HepG2 (cell line): Measurements from ENCODE around the gene ACAP3. TPM values are rescaled to one million over a fixed set of nuclear protein-coding genes. Genes with fewer than 3 reads are reported as not detected.

Experiments
- DMAP1 ChIP-seq: IDR thresholded peaks from 2 replicates; pipeline ENCODE4 v1.6.1; 2016
- ETS1 ChIP-seq: sonication (generic); formaldehyde crosslinking; IDR thresholded peaks from 2 replicates; pipeline ENCODE4 v1.4.0; 2020; ENCODE audit warnings: missing genetic modification reagents
- HIC2 ChIP-seq: sonication (generic); formaldehyde crosslinking; IDR thresholded peaks from 2 replicates; pipeline ENCODE4 v1.9.0; 2022; ENCODE audit warnings: low read depth, missing genetic modification reagents
- HNF4G ChIP-seq, 2 experiments: sonication (generic) in 1 of 2; formaldehyde crosslinking in 1 of 2; IDR thresholded peaks; 2 replicates each; pipeline versions ENCODE4 v1.4.0 to v1.6.1; 2011 to 2020; ENCODE audit warnings: borderline replicate concordance in 2 of 2, low read depth in 2 of 2, mild to moderate bottlenecking in 2 of 2, low read length in 1 of 2, missing genetic modification reagents in 1 of 2, moderate library complexity in 1 of 2
- HNRNPUL1 ChIP-seq: fragments of 200-400 bp; formaldehyde crosslinking; IDR thresholded peaks from 2 replicates; pipeline ENCODE4 v1.6.1; 2017; ENCODE audit warnings: low read depth, mild to moderate bottlenecking, low read length, moderate library complexity
- JDP2 ChIP-seq: sonication (generic); formaldehyde crosslinking; IDR thresholded peaks from 2 replicates; pipeline ENCODE4 v1.8.1; 2022; ENCODE audit warnings: missing genetic modification reagents, borderline replicate concordance
- SIN3A ChIP-seq: IDR thresholded peaks from 2 replicates; pipeline ENCODE4 v1.6.1; 2011; ENCODE audit warnings: low read depth, mild to moderate bottlenecking, control low read depth, low read length, borderline replicate concordance
- TAF1 ChIP-seq: sonication (generic); formaldehyde crosslinking; IDR thresholded peaks from 2 replicates; pipeline ENCODE4 v1.4.0; 2020; ENCODE audit warnings: missing genetic modification reagents
- TIGD3 ChIP-seq: sonication (generic); formaldehyde crosslinking; IDR thresholded peaks from 2 replicates; pipeline ENCODE4 v1.5.1; 2020; ENCODE audit warnings: mild to moderate bottlenecking, missing genetic modification reagents, borderline replicate concordance
- ZBTB10 ChIP-seq: sonication (generic); formaldehyde crosslinking; IDR thresholded peaks from 2 replicates; pipeline ENCODE4 v1.4.0; 2020; ENCODE audit warnings: missing genetic modification reagents, borderline replicate concordance
- ZBTB14 ChIP-seq: sonication (generic); formaldehyde crosslinking; IDR thresholded peaks from 2 replicates; pipeline ENCODE4 v1.4.0; 2020; ENCODE audit warnings: missing genetic modification reagents
- ZNF563 ChIP-seq: sonication (generic); formaldehyde crosslinking; IDR thresholded peaks from 2 replicates; pipeline ENCODE4 v1.8.0; 2022; ENCODE audit warnings: mild to moderate bottlenecking, moderate library complexity, missing genetic modification reagents
- ZNF580 ChIP-seq: IDR thresholded peaks from 2 replicates; pipeline ENCODE4 v1.6.1; 2016; ENCODE audit warnings: low read depth, borderline replicate concordance
- ZNF605 ChIP-seq: sonication (generic); formaldehyde crosslinking; IDR thresholded peaks from 2 replicates; pipeline ENCODE4 v1.8.0; 2022; ENCODE audit warnings: mild to moderate bottlenecking, missing genetic modification reagents
- ZNF639 ChIP-seq: conservative IDR thresholded peaks from 2 replicates; pipeline ENCODE4 v1.6.1; 2018; ENCODE audit warnings: missing genetic modification reagents
- ZNF672 ChIP-seq: sonication (generic); formaldehyde crosslinking; IDR thresholded peaks from 2 replicates; pipeline ENCODE4 v1.8.1; 2022; ENCODE audit warnings: missing genetic modification reagents
- ZNF709 ChIP-seq: sonication (generic); formaldehyde crosslinking; IDR thresholded peaks from 2 replicates; pipeline ENCODE4 v1.5.0; 2020; ENCODE audit warnings: mild to moderate bottlenecking, missing genetic modification reagents
- ZSCAN31 ChIP-seq: sonication (generic); formaldehyde crosslinking; IDR thresholded peaks from 2 replicates; pipeline ENCODE4 v1.5.0; 2020; ENCODE audit warnings: low read depth, mild to moderate bottlenecking, missing genetic modification reagents
- polyA plus RNA-seq, 8 experiments: library from polyadenylated mRNA; depleted of rRNA in 3 of 8; stranded (reverse) in 7 of 8; unstranded in 1 of 8; fragments of >200 nt; fragmentation: Illumina TruSeq in 4 of 8; extraction: Trizol in 4 of 8; gene quantifications; 2 replicates each; pipeline versions ENCODE4 v1.2.1 to v1.2.3, GENCODE V29; 2011 to 2016; ENCODE audit warnings: low read depth in 4 of 8, missing spikeins in 1 of 8, mixed read lengths in 1 of 8; ENCODE audit not compliant: insufficient read depth in 1 of 8
- total RNA-seq, 5 experiments: library from RNA; depleted of rRNA; stranded (reverse); fragments of >200 nt; fragmentation: Illumina TruSeq; extraction: Trizol; gene quantifications; 2 replicates each; pipeline ENCODE4 v1.2.3, GENCODE V29; 2016; ENCODE audit warnings: low read depth in 1 of 5

ACAP3 gene
- total and polyA plus RNA-seq, 2 of the 13 experiments (the other 11 are each of a cell fraction or from before 2014, with no cell fraction given): 29.4 to 50.8 TPM

- TF ChIP-seq DMAP1 (CRISPR knock-in tag) (peak; percentile 88), ZNF563 (CRISPR knock-in tag) (no peak), ZNF672 (CRISPR knock-in tag) (no peak), TIGD3 (no peak), ZBTB10 (CRISPR knock-in tag) (no peak; the same call in 1 of the 2 replicates), SIN3A (no peak), ZSCAN31 (CRISPR knock-in tag) (no peak), ZNF605 (CRISPR knock-in tag) (no peak), ZNF639 (CRISPR knock-in tag) (no peak), HNRNPUL1 (no peak), JDP2 (CRISPR knock-in tag) (no peak), HIC2 (CRISPR knock-in tag) (no peak), HNF4G (IDR thresholded peaks at IDR 0.05; ENCODE audit: borderline replicate concordance, low read depth, low read length) (peak; percentile 58; the same call in 1 of the 2 replicates), HNF4G (CRISPR knock-in tag; IDR thresholded peaks at IDR 0.05; ENCODE audit: borderline replicate concordance, low read depth) (peak; percentile 69), ETS1 (no peak), ZBTB14 (CRISPR knock-in tag) (peak; percentile 66), TAF1 (CRISPR knock-in tag) (no peak; the same call in 1 of the 2 replicates), ZNF709 (CRISPR knock-in tag) (no peak), ZNF580 (CRISPR knock-in tag) (no peak)
These were observed 969 bp downstream of the ACAP3 start (continued) for GRCh38 chr1:1306661-1307260.
